A549 (cell line): ENCODE results near the gene CHFR. TPM values are rescaled to one million over a fixed set of nuclear protein-coding genes. Genes with fewer than 3 reads are reported as not detected.
"Not testable (repeated sequence)": the region's sequence is repeated elsewhere in the genome, so short reads cannot be mapped to it uniquely, and the experiment has no call there.

Experiments used
- ATAC-seq, 2 experiments: fragments of 200-7000 bp in 1 of 2; fragments of >200 bp in 1 of 2; cut with Nextera tagmentation in 1 of 2; cut with Tn5 transposase in 1 of 2; 3 replicates each; pipeline versions ENCODE4 v1.8.0 to v1.9.1; 2018 to 2020; ENCODE audit warnings: mild to moderate bottlenecking in 1 of 2, moderate library complexity in 1 of 2
- CTCF ChIA-PET: fragments of 300-600 bp; sonication (Branson Sonifier 250); formaldehyde crosslinking; extraction: SDS; loops from one replicate; lab custom pipeline; 2021; ENCODE audit warnings: antibody characterized with exemption, inconsistent platforms; lab: Yijun Ruan, JAX
- POLR2A ChIA-PET: fragments of 350-600 bp; formaldehyde crosslinking; extraction: SDS; loops from one replicate; lab custom pipeline; 2021; ENCODE audit warnings: antibody characterized with exemption, inconsistent platforms; lab: Yijun Ruan, JAX
- DNase-seq, 2 experiments: peaks; one replicate each; pipeline versions ENCODE4 v3.0.0 to v3.0.0-alpha.2; 2011 to 2016; ENCODE audit warnings: low read depth in 1 of 2, low spot score in 1 of 2
- FAIRE-seq: peaks from 2 replicates; lab custom pipeline; 2011; peaks lifted over from hg19 to GRCh38; lab: Jason Lieb, UNC
- H3K27ac ChIP-seq, 2 experiments: fragments of >200 bp; sonication (Bioruptor Twin); formaldehyde crosslinking; 3 replicates each; pipeline ENCODE4 v1.5.1; 2016 to 2017
- H3K4me1 ChIP-seq: fragments of >200 bp; sonication (Bioruptor Twin); formaldehyde crosslinking; 3 replicates; pipeline ENCODE4 v1.6.1; 2016
- H3K4me2 ChIP-seq: fragments of >200 bp; sonication (Bioruptor Twin); formaldehyde crosslinking; 3 replicates; pipeline ENCODE4 v1.6.1; 2016
- H3K4me3 ChIP-seq: fragments of >200 bp; sonication (Bioruptor Twin); formaldehyde crosslinking; 3 replicates; pipeline ENCODE4 v1.5.1; 2016
- H3K9me3 ChIP-seq: fragments of >200 bp; sonication (Bioruptor Twin); formaldehyde crosslinking; 3 replicates; pipeline ENCODE4 v1.6.1; 2016
- BHLHE40 ChIP-seq: IDR thresholded peaks from 2 replicates; pipeline ENCODE4 v1.6.1; 2012; ENCODE audit warnings: low read depth, low read length, inconsistent platforms
- CHD2 ChIP-seq: fragments of 150-350 bp; IDR thresholded peaks from 2 replicates; pipeline ENCODE4 v1.6.1; 2014; ENCODE audit warnings: low read length; ENCODE audit not compliant: partially characterized antibody
- CHD4 ChIP-seq: fragments of 200-600 bp; sonication (generic); IDR thresholded peaks from 2 replicates; pipeline ENCODE4 v1.6.1; 2016; ENCODE audit warnings: antibody characterized with exemption, mild to moderate bottlenecking, borderline replicate concordance
- FOSB ChIP-seq: fragments of 250-450 bp; sonication (Bioruptor Pico); IDR thresholded peaks from 2 replicates; pipeline ENCODE4 v1.5.0; 2020; ENCODE audit warnings: mild to moderate bottlenecking, moderate library complexity
- FOXS1 ChIP-seq: fragments of 250-450 bp; sonication (Bioruptor Pico); IDR thresholded peaks from 2 replicates; pipeline ENCODE4 v1.5.0; 2020; ENCODE audit warnings: mild to moderate bottlenecking, moderate library complexity
- HEYL ChIP-seq: fragments of 250-450 bp; sonication (Bioruptor Pico); IDR thresholded peaks from 2 replicates; pipeline ENCODE4 v1.8.0; 2021; ENCODE audit warnings: mild to moderate bottlenecking, moderate library complexity
- JUN ChIP-seq, 2 experiments: fragments of >200 bp; sonication (Bioruptor Twin); formaldehyde crosslinking; IDR thresholded peaks; 2 replicates in 1 of 2; 3 replicates in 1 of 2; pipeline ENCODE4 v1.6.1; 2016 to 2017
- JUNB ChIP-seq: fragments of >200 bp; sonication (Bioruptor Twin); formaldehyde crosslinking; IDR thresholded peaks from 2 replicates; pipeline ENCODE4 v1.6.1; 2016
- KDM5A ChIP-seq: fragments of 200-600 bp; sonication (generic); IDR thresholded peaks from 2 replicates; pipeline ENCODE4 v1.6.1; 2016; ENCODE audit warnings: antibody characterized with exemption, mild to moderate bottlenecking
- NFE2L2 ChIP-seq: fragments of 150-350 bp; conservative IDR thresholded peaks from 2 replicates; pipeline ENCODE4 v1.6.1; 2014; ENCODE audit warnings: low read length
- NPAS2 ChIP-seq: fragments of 250-450 bp; sonication (Bioruptor Pico); IDR thresholded peaks from 2 replicates; pipeline ENCODE4 v1.8.0; 2022; ENCODE audit warnings: mild to moderate bottlenecking, moderate library complexity, borderline replicate concordance
- PHF8 ChIP-seq: fragments of 200-600 bp; sonication (generic); IDR thresholded peaks from 2 replicates; pipeline ENCODE4 v1.6.1; 2016; ENCODE audit warnings: low read depth, mild to moderate bottlenecking, antibody characterized with exemption, moderate library complexity, borderline replicate concordance
- POLR2AphosphoS2 ChIP-seq: conservative IDR thresholded peaks from 2 replicates; pipeline ENCODE4 v1.6.1; 2012; ENCODE audit warnings: low read length, improper control_type of control experiment, inconsistent platforms
- RAD21 ChIP-seq, 2 experiments: fragments of >200 bp in 1 of 2; sonication (Bioruptor Twin) in 1 of 2; formaldehyde crosslinking in 1 of 2; IDR thresholded peaks in 1 of 2; conservative IDR thresholded peaks in 1 of 2; 2 replicates in 1 of 2; 3 replicates in 1 of 2; pipeline ENCODE4 v1.6.1; 2012 to 2018; ENCODE audit warnings: inconsistent platforms in 1 of 2
- SREBF2 ChIP-seq: fragments of 450-650 bp; IDR thresholded peaks from 2 replicates; pipeline ENCODE4 v1.6.1; 2014; ENCODE audit warnings: mild to moderate bottlenecking, moderate library complexity
- TFCP2L1 ChIP-seq: fragments of 250-450 bp; sonication (Bioruptor Pico); IDR thresholded peaks from 2 replicates; pipeline ENCODE4 v1.5.0; 2021; ENCODE audit warnings: mild to moderate bottlenecking
- ZSCAN20 ChIP-seq: fragments of 250-450 bp; sonication (Bioruptor Pico); IDR thresholded peaks from 2 replicates; pipeline ENCODE4 v1.8.0; 2022; ENCODE audit warnings: mild to moderate bottlenecking, moderate library complexity
- WGBS: methylation state at CpG from one replicate; pipeline ENCODE4 v1.1.6; 2017; ENCODE audit errors: missing lambda C conversion rate; 5-methylcytosine and 5-hydroxymethylcytosine counted together
- polyA plus RNA-seq, 4 experiments: library from polyadenylated mRNA; depleted of rRNA in 3 of 4; stranded (reverse); fragments of >200 nt; fragmentation: RNase III in 1 of 4; extraction: RNeasy Plus Mini Kit Qiagen cat#74134 plus additional on column Dnase treatment in 1 of 4; gene quantifications; 2 replicates in 3 of 4; 3 replicates in 1 of 4; pipeline ENCODE4 v1.2.3, GENCODE V29; 2011 to 2017
- TF ChIP-seq, protein P1 (sequence below): fragments of >200 bp; sonication (Bioruptor Twin); formaldehyde crosslinking; IDR thresholded peaks from 3 replicates; pipeline ENCODE4 v1.5.1; 2016
- TF ChIP-seq, protein P2 (sequence below): IDR thresholded peaks from 2 replicates; pipeline ENCODE4 v1.6.1; 2012
- TF ChIP-seq, protein P3 (sequence below): fragments of >200 bp; sonication (Bioruptor Twin); formaldehyde crosslinking; IDR thresholded peaks from 2 replicates; pipeline ENCODE4 v1.6.1; 2016
- TF ChIP-seq, protein P4 (sequence below): fragments of 200-600 bp; sonication (generic); IDR thresholded peaks from 2 replicates; pipeline ENCODE4 v1.6.1; 2016; ENCODE audit warnings: antibody characterized with exemption, mild to moderate bottlenecking, moderate library complexity

The CHFR gene
- polyA plus RNA-seq, 2 of the 4 experiments (the other 2 are of a cell fraction) = 20.9 to 38.8 TPM

DNA sequence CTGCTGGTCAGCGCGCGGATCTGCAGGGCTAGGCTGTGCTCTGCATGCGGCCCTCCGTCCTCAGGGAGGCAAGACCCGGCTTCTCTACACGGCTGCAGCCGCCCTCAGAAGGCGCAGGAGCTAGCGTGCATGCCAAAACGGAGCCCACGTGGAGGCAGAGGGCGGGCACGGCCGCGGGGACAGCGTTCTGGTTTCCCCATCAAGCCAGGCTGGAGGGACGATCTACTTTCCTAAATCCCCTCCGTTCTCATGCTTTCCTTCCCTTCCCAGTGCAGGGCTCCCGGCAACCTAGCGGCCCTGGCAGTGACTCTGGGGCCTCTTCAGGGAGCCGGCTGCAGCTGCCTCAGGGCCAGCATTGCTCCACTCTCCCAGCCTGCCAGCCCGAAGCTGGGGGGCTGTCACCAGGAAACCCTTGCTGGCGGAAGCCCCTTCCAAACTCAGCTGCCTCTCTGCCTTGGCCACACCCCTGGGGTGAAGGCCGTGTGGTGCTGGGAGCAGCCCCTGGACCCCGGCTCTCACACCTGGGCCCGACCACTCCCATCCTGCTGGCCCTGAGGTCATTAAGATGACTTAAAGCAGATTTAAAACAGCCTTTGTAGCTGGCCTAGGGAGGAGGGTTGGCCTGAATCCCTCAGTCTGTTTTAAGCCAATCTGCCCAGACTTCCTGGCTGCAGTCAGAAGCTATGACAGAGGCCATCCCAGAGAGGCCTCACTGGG is 49.6 kb downstream of the CHFR start (continued):
- no peak for TF ChIP-seq POLR2AphosphoS2

DNA sequence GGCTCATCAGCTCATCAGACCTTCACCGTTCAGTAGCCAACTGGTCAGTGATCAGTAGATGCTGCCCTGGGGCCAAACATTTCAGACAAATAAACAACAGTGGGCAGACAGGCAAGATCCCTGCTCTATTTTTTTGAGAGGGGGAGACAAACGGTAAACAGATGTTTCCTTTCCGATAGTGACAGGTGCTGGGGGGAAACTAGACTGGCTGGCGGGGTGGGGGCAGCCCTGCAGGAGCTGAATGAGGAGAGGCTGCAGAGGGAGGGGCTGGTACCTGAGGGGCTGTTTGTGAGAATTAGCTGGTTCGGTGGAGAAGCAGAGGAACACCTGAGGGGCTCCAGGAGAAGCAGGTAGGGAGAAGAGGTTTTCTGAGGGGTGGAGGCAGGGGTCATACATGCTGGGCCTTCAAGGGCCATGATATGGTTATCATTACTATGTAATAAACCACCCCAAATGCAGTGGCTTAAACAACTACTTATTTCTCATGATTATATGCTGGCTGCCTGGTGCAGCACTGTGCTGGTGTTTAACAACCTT is 50.5 kb downstream of the CHFR start:
- no peak overlapping the region for H3K4me2 ChIP-seq
- H3K9me3 ChIP-seq = no peaks in the 10 kb centered on the region
- no peaks in the 10 kb centered on the region for H3K4me1 ChIP-seq
- H3K27ac ChIP-seq = no peak overlapping the region
- TF ChIP-seq, protein P1, sequence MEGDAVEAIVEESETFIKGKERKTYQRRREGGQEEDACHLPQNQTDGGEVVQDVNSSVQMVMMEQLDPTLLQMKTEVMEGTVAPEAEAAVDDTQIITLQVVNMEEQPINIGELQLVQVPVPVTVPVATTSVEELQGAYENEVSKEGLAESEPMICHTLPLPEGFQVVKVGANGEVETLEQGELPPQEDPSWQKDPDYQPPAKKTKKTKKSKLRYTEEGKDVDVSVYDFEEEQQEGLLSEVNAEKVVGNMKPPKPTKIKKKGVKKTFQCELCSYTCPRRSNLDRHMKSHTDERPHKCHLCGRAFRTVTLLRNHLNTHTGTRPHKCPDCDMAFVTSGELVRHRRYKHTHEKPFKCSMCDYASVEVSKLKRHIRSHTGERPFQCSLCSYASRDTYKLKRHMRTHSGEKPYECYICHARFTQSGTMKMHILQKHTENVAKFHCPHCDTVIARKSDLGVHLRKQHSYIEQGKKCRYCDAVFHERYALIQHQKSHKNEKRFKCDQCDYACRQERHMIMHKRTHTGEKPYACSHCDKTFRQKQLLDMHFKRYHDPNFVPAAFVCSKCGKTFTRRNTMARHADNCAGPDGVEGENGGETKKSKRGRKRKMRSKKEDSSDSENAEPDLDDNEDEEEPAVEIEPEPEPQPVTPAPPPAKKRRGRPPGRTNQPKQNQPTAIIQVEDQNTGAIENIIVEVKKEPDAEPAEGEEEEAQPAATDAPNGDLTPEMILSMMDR = no peak
- no peak for TF ChIP-seq KDM5A
- TF ChIP-seq JUNB = no peak
- no peak for TF ChIP-seq FOSB (CRISPR knock-in tag)
- TF ChIP-seq, protein P2, sequence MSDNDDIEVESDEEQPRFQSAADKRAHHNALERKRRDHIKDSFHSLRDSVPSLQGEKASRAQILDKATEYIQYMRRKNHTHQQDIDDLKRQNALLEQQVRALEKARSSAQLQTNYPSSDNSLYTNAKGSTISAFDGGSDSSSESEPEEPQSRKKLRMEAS = no peak
- no peak for TF ChIP-seq SREBF2
- TF ChIP-seq CHD4 = no peak
- TF ChIP-seq TFCP2L1 (CRISPR knock-in tag) = no peak
- TF ChIP-seq CHD2 = no peak
- TF ChIP-seq, protein P3, sequence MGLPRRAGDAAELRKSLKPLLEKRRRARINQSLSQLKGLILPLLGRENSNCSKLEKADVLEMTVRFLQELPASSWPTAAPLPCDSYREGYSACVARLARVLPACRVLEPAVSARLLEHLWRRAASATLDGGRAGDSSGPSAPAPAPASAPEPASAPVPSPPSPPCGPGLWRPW = no peak
- no peak overlapping the region for H3K4me3 ChIP-seq
- ATAC-seq (peak in 1 of 2 experiments; percentile 13; a peak in 1 of 6 replicates), DNase-seq (no peak), FAIRE-seq (no peak)
- ChIA-PET CTCF (interaction anchor here (0.6 kb wide), 1 partner anchor 9 kb away, joined by 3 read pairs; no protein-coding TSS in a partner anchor), POLR2A (no interaction called here)
- 81% methylated on average over 5 of the region's 5 CpGs for WGBS

DNA sequence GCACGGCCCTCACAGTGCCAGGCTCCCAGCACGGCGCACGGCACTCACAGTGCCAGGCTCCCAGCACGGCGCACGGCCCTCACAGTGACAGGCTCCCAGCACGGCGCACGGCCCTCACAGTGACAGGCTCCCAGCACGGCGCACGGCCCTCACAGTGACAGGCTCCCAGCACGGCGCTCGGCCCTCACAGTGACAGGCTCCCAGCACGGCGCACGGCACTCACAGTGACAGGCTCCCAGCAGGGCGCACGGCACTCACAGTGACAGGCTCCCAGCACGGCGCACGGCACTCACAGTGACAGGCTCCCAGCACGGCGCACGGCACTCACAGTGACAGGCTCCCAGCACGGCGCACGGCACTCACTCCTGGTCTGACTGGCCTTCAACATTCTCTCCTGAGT is 51.2 kb downstream of the CHFR start:
- CTCF ChIA-PET = interaction anchor here (0.6 kb wide), 1 partner anchor 10 kb away, joined by 3 read pairs; no protein-coding TSS in a partner anchor
- ATAC-seq, POLR2A ChIA-PET, DNase-seq, H3K4me1 ChIP-seq, FAIRE-seq, H3K9me3 ChIP-seq, H3K27ac ChIP-seq, H3K4me2 ChIP-seq, H3K4me3 ChIP-seq: not testable (repeated sequence)
- 97% methylated on average over 9 of the region's 30 CpGs for WGBS

DNA sequence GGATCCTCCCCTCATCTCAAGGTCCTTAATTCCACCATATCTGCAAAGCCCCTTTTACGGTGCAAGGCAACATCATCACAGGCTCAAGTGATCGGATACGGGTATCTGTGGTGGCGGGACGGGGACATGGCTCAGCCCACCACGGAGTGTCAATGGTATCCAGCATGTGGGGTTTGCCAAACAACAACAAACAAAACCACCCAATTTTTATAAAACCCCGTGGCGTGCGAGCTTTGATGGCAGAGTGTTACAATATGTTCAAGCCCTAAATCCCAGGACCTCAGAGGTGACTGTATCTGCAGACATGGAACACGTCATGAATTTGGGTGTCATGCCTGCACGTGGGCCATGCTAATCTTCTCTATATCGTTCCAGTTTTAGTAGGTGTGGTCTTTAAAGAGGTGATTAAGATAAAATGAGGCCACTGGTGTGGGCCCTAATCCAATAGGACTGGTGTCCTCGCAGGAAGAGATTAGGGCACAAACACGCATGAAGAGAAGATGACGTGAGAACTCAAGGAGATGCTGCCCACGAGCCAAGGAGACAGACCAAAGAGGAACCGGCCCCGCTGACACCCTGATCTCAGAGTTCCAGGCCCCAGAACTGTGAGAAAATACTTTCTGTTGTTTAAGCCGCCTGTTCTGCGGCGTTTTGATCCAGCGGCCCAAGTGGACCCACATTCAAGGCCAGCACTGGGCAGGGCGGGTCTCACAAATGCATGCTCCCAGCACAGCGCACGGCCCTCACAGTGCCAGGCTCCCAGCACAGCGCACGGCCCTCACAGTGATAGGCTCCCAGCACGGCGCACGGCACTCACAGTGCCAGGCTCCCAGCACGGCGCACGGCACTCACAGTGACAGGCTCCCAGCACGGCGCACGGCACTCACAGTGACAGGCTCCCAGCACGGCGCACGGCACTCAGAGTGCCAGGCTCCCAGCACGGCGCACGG is 52.1 kb downstream of the CHFR start:
- ChIA-PET CTCF (no interaction called here), POLR2A (no interaction called here)
- no peaks in the 10 kb centered on the region for H3K4me1 ChIP-seq
- no peak for DNase-seq
- ATAC-seq = no peak
- H3K9me3 ChIP-seq = no peaks in the 10 kb centered on the region
- H3K4me3 ChIP-seq = no peak overlapping the region
- FAIRE-seq = no peak
- 94% methylated on average over 26 of the region's 42 CpGs for WGBS
- no peak overlapping the region for H3K4me2 ChIP-seq
- no peak overlapping the region for H3K27ac ChIP-seq
- no peak for TF ChIP-seq NPAS2 (CRISPR knock-in tag)
- TF ChIP-seq ZSCAN20 (CRISPR knock-in tag) = no peak
- no peak for TF ChIP-seq BHLHE40
- no peak for TF ChIP-seq RAD21 (conservative IDR thresholded peaks at IDR 0.05 in 1 of 2, IDR thresholded peaks at IDR 0.05 in 1 of 2)
- no peak for TF ChIP-seq PHF8
- TF ChIP-seq, protein P3 = no peak
- TF ChIP-seq NFE2L2 = no peak
- TF ChIP-seq HEYL (CRISPR knock-in tag) = no peak
- TF ChIP-seq, protein P2 = no peak
- no peak for TF ChIP-seq FOXS1 (CRISPR knock-in tag)
- TF ChIP-seq, protein P4, sequence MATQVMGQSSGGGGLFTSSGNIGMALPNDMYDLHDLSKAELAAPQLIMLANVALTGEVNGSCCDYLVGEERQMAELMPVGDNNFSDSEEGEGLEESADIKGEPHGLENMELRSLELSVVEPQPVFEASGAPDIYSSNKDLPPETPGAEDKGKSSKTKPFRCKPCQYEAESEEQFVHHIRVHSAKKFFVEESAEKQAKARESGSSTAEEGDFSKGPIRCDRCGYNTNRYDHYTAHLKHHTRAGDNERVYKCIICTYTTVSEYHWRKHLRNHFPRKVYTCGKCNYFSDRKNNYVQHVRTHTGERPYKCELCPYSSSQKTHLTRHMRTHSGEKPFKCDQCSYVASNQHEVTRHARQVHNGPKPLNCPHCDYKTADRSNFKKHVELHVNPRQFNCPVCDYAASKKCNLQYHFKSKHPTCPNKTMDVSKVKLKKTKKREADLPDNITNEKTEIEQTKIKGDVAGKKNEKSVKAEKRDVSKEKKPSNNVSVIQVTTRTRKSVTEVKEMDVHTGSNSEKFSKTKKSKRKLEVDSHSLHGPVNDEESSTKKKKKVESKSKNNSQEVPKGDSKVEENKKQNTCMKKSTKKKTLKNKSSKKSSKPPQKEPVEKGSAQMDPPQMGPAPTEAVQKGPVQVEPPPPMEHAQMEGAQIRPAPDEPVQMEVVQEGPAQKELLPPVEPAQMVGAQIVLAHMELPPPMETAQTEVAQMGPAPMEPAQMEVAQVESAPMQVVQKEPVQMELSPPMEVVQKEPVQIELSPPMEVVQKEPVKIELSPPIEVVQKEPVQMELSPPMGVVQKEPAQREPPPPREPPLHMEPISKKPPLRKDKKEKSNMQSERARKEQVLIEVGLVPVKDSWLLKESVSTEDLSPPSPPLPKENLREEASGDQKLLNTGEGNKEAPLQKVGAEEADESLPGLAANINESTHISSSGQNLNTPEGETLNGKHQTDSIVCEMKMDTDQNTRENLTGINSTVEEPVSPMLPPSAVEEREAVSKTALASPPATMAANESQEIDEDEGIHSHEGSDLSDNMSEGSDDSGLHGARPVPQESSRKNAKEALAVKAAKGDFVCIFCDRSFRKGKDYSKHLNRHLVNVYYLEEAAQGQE = no peak
- TF ChIP-seq JUN (IDR thresholded peaks at IDR 0.05) = no peak
